ENCODE measurements around the gene TPGS2. TPM values are rescaled to one million over a fixed set of nuclear protein-coding genes. Genes with fewer than 3 reads are reported as not detected.
"Not testable (repeated sequence)": the region's sequence is repeated elsewhere in the genome, so short reads cannot be mapped to it uniquely, and the experiment has no call there.

Gene TPGS2
- total RNA-seq, 1 donor from 2014 or later, result 66.3 TPM

- no peak for DNase-seq (ENCODE audit: low spot score)
Observed at GRCh38 chr18:36776650-36777049, 52.2 kb downstream of the TPGS2 start.

GRCh38 chr18:36775396-36775795 lies 53.4 kb downstream of the TPGS2 start:
- no peak for DNase-seq (ENCODE audit: low spot score)

- DNase-seq (ENCODE audit: low spot score), result no peak
Observed at GRCh38 chr18:36772241-36772723, 56.5 kb downstream of the TPGS2 start.

GRCh38 chr18:36771245-36771644 lies 57.6 kb downstream of the TPGS2 start:
- no peak for DNase-seq (ENCODE audit: low spot score)

GRCh38 chr18:36770315-36770946 lies 58.4 kb downstream of the TPGS2 start:
- no peak for DNase-seq (ENCODE audit: low spot score)

GRCh38 chr18:36769611-36770314 lies 59.0 kb downstream of the TPGS2 start:
- DNase-seq (ENCODE audit: low spot score), result no peak

GRCh38 chr18:36769172-36769571 lies 59.6 kb downstream of the TPGS2 start:
- DNase-seq (ENCODE audit: low spot score), result no peak

GRCh38 chr18:36766836-36767235 lies 62.0 kb downstream of the TPGS2 start:
- DNase-seq (ENCODE audit: low spot score), result no peak

GRCh38 chr18:36762965-36763364 lies 65.8 kb downstream of the TPGS2 start:
- DNase-seq (ENCODE audit: low spot score), result not testable (repeated sequence)

- DNase-seq (ENCODE audit: low spot score), result no peak
Observed at GRCh38 chr18:36762074-36762473, 66.7 kb downstream of the TPGS2 start.

- DNase-seq (ENCODE audit: low spot score), result no peak
Observed at GRCh38 chr18:36761186-36761698, 67.6 kb downstream of the TPGS2 start.

- DNase-seq (ENCODE audit: low spot score), result no peak
Observed at GRCh38 chr18:36760598-36760997, 68.2 kb downstream of the TPGS2 start.

- no peak for DNase-seq (ENCODE audit: low spot score)
Observed at GRCh38 chr18:36759167-36759776, 69.5 kb downstream of the TPGS2 start.

GRCh38 chr18:36758623-36759022 lies 70.2 kb downstream of the TPGS2 start:
- DNase-seq (ENCODE audit: low spot score), result no peak

GRCh38 chr18:36757991-36758390 lies 70.8 kb downstream of the TPGS2 start:
- no peak for DNase-seq (ENCODE audit: low spot score)

- no peak for DNase-seq (ENCODE audit: low spot score)
Observed at GRCh38 chr18:36757081-36757480, 71.7 kb downstream of the TPGS2 start.

GRCh38 chr18:36756242-36756641 lies 72.6 kb downstream of the TPGS2 start:
- no peak for DNase-seq (ENCODE audit: low spot score)

GRCh38 chr18:36752929-36753865 lies 75.6 kb downstream of the TPGS2 start:
- DNase-seq (ENCODE audit: low spot score), result no peak

GRCh38 chr18:36745219-36745975 lies 83.4 kb downstream of the TPGS2 start:
- no peak for DNase-seq (ENCODE audit: low spot score)

- no peak for DNase-seq (ENCODE audit: low spot score)
Observed at GRCh38 chr18:36744261-36744876, 84.4 kb downstream of the TPGS2 start.
